HG03520 (cell line): ENCODE measurements around the gene GFRA4.

Experiments used
- ATAC-seq: cut with Tn5 transposase; IDR thresholded peaks from one replicate; pipeline ENCODE4 v1.9.1; 2021; ENCODE audit warnings: mild to moderate bottlenecking, moderate library complexity; ENCODE audit not compliant: unreplicated experiment

GFRA4 gene

GRCh38 chr20:3694864-3695263 is 31.7 kb upstream of the GFRA4 start:
- no peak for ATAC-seq

- ATAC-seq, result no peak
Measured at GRCh38 chr20:3693376-3693775, 30.2 kb upstream of the GFRA4 start.

- no peak for ATAC-seq
Measured at GRCh38 chr20:3692706-3693294, 29.6 kb upstream of the GFRA4 start.

GRCh38 chr20:3691897-3692296 is 28.7 kb upstream of the GFRA4 start:
- ATAC-seq, result no peak

- ATAC-seq, result no peak
Measured at GRCh38 chr20:3691306-3691705, 28.1 kb upstream of the GFRA4 start.

GRCh38 chr20:3690413-3690812 is 27.2 kb upstream of the GFRA4 start:
- ATAC-seq, result no peak

GRCh38 chr20:3689978-3690377 is 26.8 kb upstream of the GFRA4 start:
- ATAC-seq, result no peak

- ATAC-seq, result no peak
Measured at GRCh38 chr20:3687655-3688054, 24.5 kb upstream of the GFRA4 start.

- no peak for ATAC-seq
Measured at GRCh38 chr20:3686867-3687321, 23.7 kb upstream of the GFRA4 start.

GRCh38 chr20:3686421-3686820 is 23.2 kb upstream of the GFRA4 start:
- ATAC-seq, result no peak

GRCh38 chr20:3685341-3685740 is 22.1 kb upstream of the GFRA4 start:
- no peak for ATAC-seq

- no peak for ATAC-seq
Measured at GRCh38 chr20:3681931-3682781, 19.0 kb upstream of the GFRA4 start, which contains the start of gene ADAM33. Gene ADAM33 (minus strand): TSS chr20:3682010. CDS start chr20:3682004, 6 bp downstream.

- no peak for ATAC-seq
Measured at GRCh38 chr20:3681352-3681930, 18.2 kb upstream of the GFRA4 start.

- ATAC-seq, result no peak
Measured at GRCh38 chr20:3680701-3681351, 17.6 kb upstream of the GFRA4 start.

GRCh38 chr20:3679749-3680700 is 16.8 kb upstream of the GFRA4 start:
- no peak for ATAC-seq

GRCh38 chr20:3678856-3679720 is 15.9 kb upstream of the GFRA4 start:
- no peak for ATAC-seq

- ATAC-seq, result no peak
Measured at GRCh38 chr20:3678198-3678597, 15.0 kb upstream of the GFRA4 start.

GRCh38 chr20:3677733-3678132 is 14.5 kb upstream of the GFRA4 start:
- ATAC-seq, result no peak
